Right atrium auricular region (tissue), 2 donors: Measurements from ENCODE around the gene MAPK4. TPM values are rescaled to one million over a fixed set of nuclear protein-coding genes. Genes with fewer than 3 reads are reported as not detected.

Experiments
- DNase-seq: peaks from one replicate; pipeline ENCODE4 v3.0.0-alpha.2; 2019; ENCODE audit warnings: low spot score
- H3K27ac ChIP-seq, 2 donors: fragments of 200-600 bp; sonication (generic); 1 replicate in 1 of 2; 2 replicates in 1 of 2; pipeline ENCODE4 v1.5.1; 2016 to 2019
- H3K27me3 ChIP-seq, 2 donors: fragments of 200-600 bp; sonication (generic); one replicate each; pipeline versions ENCODE4 v1.5.1 to v1.6.0; 2017 to 2019
- H3K36me3 ChIP-seq: fragments of 200-600 bp; sonication (generic); one replicate; pipeline ENCODE4 v1.5.1; 2016
- H3K4me1 ChIP-seq, 2 donors: fragments of 200-600 bp; sonication (generic); one replicate each; pipeline versions ENCODE4 v1.5.1 to v1.6.0; 2017 to 2019
- H3K4me3 ChIP-seq, 2 donors: fragments of 200-600 bp; sonication (generic); 1 replicate in 1 of 2; 2 replicates in 1 of 2; pipeline ENCODE4 v1.5.1; 2017 to 2019; ENCODE audit warnings: mild to moderate bottlenecking in 1 of 2, moderate library complexity in 1 of 2
- H3K9me3 ChIP-seq, 2 donors: fragments of 200-600 bp; sonication (generic); one replicate each; pipeline ENCODE4 v1.5.1; 2019
- total RNA-seq, 2 donors: library from RNA; depleted of rRNA; stranded (reverse); fragments of >200 nt; gene quantifications; one replicate each; pipeline ENCODE4 v1.1.0, GENCODE V29; 2016
- TF ChIP-seq, protein P1 (sequence below), 2 donors: fragments of 200-600 bp; sonication (generic); IDR thresholded peaks; one replicate each; pipeline ENCODE4 v1.5.1; 2019; ENCODE audit warnings: antibody characterized with exemption in 2 of 2

The MAPK4 gene
- total RNA-seq, 2 donors from 2014 or later, result 17.9 to 101 TPM

DNA sequence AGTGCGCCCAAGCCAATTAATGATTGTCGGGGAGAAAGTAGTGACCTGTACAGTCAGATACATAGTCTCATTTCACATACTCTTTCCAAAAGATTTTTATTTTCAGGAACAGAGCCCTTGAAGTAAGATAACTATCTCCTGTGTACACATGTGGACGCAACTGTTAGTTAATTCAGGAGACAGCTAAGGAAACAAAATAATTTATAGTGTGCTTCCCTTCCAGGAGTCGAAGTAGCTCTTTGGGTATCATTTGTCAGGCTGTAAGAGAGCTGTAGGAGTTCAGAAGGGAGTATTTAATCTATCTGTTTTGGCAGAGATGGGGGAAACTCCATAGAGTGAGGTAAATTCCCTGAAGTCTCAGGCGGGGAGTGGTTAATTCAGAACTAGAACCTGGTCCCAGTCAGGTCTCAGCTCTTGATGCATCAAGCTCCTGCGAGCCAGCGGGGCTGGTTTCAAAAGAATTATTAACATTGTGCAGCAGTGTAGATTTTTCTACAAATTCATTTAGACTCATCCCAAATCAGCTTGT lies 63.0 kb downstream of the MAPK4 start:
- Histone ChIP-seq H3K9me3 (no peaks in the 10 kb centered on the region), H3K27me3 (no peaks in the 10 kb centered on the region), H3K4me3 (no peak overlapping the region), H3K27ac (no peak overlapping the region), H3K4me1 (peaks cover 0 to 13% of the 10 kb centered on the region in 2 donors), H3K36me3 (no peaks in the 10 kb centered on the region)
- DNase-seq, result peak; percentile 18
- TF ChIP-seq, protein P1, sequence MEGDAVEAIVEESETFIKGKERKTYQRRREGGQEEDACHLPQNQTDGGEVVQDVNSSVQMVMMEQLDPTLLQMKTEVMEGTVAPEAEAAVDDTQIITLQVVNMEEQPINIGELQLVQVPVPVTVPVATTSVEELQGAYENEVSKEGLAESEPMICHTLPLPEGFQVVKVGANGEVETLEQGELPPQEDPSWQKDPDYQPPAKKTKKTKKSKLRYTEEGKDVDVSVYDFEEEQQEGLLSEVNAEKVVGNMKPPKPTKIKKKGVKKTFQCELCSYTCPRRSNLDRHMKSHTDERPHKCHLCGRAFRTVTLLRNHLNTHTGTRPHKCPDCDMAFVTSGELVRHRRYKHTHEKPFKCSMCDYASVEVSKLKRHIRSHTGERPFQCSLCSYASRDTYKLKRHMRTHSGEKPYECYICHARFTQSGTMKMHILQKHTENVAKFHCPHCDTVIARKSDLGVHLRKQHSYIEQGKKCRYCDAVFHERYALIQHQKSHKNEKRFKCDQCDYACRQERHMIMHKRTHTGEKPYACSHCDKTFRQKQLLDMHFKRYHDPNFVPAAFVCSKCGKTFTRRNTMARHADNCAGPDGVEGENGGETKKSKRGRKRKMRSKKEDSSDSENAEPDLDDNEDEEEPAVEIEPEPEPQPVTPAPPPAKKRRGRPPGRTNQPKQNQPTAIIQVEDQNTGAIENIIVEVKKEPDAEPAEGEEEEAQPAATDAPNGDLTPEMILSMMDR (IDR thresholded peaks at IDR 0.05), result no peak

DNA sequence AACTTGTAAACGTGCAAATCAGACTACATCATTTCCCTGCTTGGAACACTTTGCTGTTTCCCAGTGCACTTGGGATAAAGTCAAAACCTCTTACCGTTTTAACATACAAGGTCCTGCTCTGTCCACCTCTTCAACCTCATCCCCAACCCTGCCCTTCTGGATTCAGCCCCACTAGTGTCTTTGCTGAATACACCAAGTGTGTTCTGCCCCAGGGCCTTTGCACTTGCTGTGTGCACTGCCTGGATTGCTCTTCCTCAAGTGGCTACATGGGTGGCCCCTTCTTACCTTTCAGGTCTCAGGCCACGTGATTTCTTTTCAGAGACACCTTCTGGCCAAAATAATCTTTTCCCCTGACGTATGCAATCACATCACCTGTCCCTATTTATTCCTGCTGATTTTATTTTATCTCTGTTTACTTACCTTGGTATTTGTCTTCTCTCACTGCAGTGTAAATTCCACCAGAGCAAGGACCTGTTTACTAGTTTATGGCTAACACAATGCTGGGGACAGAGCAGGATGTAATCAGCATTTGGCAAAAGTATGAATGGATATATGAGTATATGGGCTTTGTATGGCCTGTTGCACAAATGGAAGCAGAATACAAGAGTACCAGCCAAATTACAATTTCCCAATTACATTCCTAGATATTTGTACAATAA lies 63.9 kb downstream of the MAPK4 start:
- Histone ChIP-seq H3K4me3 (no peak overlapping the region), H3K27me3 (no peaks in the 10 kb centered on the region), H3K27ac (no peak overlapping the region), H3K36me3 (no peaks in the 10 kb centered on the region), H3K9me3 (no peaks in the 10 kb centered on the region), H3K4me1 (peaks cover 0 to 22% of the 10 kb centered on the region in 2 donors)
- peak; percentile 16 for DNase-seq
- TF ChIP-seq, protein P1 (IDR thresholded peaks at IDR 0.05), result no peak

DNA sequence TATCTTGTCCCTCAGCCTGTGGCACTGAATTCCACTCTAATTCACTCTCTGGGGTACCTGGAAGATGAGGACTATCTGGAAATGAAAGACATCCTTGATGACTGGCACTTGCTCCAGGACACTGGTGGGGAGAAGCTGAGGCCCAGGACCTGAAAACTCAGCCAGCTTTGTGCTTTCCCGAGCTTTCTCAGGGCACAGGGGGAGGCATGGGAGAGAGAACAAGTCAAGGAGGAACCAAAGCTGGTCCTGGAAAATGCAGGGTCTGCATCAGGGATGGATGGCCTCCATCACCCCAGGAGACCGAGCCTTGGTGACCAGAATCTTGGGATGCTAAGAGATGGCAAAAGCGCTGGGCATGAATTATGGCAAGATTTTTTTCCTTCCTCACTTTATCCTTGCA lies 65.1 kb downstream of the MAPK4 start:
- no peaks in the 10 kb centered on the region for H3K27me3 ChIP-seq
- no peaks in the 10 kb centered on the region for H3K9me3 ChIP-seq
- peak; percentile 44 for DNase-seq
- no peak overlapping the region for H3K27ac ChIP-seq
- peaks cover 0 to 22% of the 10 kb centered on the region in 2 donors for H3K4me1 ChIP-seq
- H3K36me3 ChIP-seq, result no peaks in the 10 kb centered on the region
- no peak overlapping the region for H3K4me3 ChIP-seq
- TF ChIP-seq, protein P1 (IDR thresholded peaks at IDR 0.05), result no peak

DNA sequence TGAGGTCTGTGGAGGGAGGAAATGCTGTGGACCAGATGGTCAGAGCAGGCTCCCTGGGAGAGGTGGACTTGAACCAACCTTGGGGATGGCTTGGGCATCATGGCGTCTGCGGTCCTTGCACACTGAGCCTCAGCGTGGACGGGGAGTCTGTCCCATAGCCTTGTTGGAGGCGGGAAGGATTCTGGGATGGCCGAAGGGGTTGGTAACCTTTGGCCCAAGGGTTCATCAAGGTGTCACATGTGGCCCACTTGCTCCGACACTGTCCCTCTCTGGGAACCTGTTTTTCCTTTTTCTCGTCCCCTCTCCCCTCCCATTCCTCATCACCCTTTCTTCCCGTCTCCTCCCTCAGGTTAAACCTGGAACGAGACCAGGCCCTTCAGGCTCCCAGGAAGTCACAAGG lies 66.4 kb downstream of the MAPK4 start:
- TF ChIP-seq, protein P1 (IDR thresholded peaks at IDR 0.05), result no peak
- no peaks in the 10 kb centered on the region for H3K36me3 ChIP-seq
- peaks cover 0 to 26% of the 10 kb centered on the region in 2 donors for H3K4me1 ChIP-seq

DNA sequence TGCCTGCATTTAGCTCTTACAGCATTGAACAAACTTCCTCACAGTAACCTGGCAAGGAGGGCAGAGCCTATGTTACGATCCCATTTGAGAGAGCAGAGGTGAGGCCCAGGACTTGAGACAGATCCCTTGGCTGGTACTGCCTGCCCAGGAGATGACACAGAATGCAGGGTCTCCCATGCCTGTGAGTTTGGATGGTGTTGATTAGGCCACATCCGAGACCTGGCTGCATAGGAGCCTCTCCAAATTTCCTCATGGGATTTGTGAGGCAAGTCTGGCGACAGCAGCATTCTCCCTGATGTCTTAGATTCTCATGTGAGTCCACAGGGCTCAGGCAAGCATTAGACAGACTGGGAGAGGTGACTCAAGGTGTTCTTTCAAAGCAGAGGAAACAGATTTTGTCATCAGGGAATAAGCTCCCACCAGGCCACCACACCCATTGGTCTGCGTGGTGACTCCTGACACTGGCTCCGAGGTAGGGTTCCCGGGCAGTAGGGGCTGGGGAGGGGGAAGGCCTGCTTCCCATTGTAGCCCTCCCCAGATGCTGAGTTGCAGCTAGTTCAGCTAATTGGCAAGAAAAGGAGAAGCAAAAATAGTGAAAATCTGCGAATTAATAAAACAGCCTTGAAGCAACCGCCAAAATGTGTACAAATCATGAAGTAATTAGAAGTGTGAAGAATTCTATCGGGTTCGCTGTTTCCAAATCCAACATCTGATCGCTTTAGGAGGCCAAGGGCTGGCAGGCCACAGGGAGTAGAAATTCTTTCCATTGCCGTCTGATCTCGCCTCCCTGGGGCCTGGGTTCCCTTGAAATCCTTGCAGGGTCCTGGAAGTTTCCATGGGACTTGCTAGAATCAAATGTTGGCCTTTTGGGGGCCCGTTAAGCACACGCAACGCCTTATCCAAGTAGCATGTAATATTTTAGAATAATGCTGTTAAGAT lies 68.0 kb downstream of the MAPK4 start:
- TF ChIP-seq, protein P1 (IDR thresholded peaks at IDR 0.05), result no peak

More for the DNA sequence above, 66.4 kb downstream of the MAPK4 start:
- DNase-seq, result peak; percentile 54
- no peaks in the 10 kb centered on the region for H3K9me3 ChIP-seq
- no peaks in the 10 kb centered on the region for H3K27me3 ChIP-seq
- H3K4me3 ChIP-seq, result no peak overlapping the region
- no peak overlapping the region for H3K27ac ChIP-seq

More for the DNA sequence above, 68.0 kb downstream of the MAPK4 start:
- Histone ChIP-seq H3K9me3 (no peaks in the 10 kb centered on the region), H3K27ac (peak overlapping the region; percentile 28 to 74), H3K4me3 (no peak overlapping the region), H3K36me3 (no peaks in the 10 kb centered on the region), H3K27me3 (no peaks in the 10 kb centered on the region), H3K4me1 (peaks cover 0 to 37% of the 10 kb centered on the region in 2 donors)
- DNase-seq, result peak; percentile 58
